Measurements from ENCODE around the gene FAM193A.

FAM193A gene

GRCh38 chr4:2686379-2687265 lies 150.2 kb downstream of the FAM193A start:
- H3K4me3 ChIP-seq (ENCODE audit: low read depth, low read length) = no peak overlapping the region
- no peak for TF ChIP-seq CTCF (IDR thresholded peaks at IDR 0.05; ENCODE audit: insufficient read depth, low read length, missing control alignments)
- ChIA-PET CTCF (interaction anchor here (1.0 to 1.1 kb wide), 2 partner anchors 13 kb away, joined by 3 read pairs; no protein-coding TSS in a partner anchor), POLR2A (no interaction called here)
- DNase-seq (ENCODE audit: low read depth, low spot score) = no peak

GRCh38 chr4:2688281-2688680 lies 151.8 kb downstream of the FAM193A start:
- ChIA-PET CTCF (no interaction called here), POLR2A (no interaction called here)
- no peak overlapping the region for H3K4me3 ChIP-seq (ENCODE audit: low read depth, low read length)
- DNase-seq (ENCODE audit: low read depth, low spot score) = no peak
- TF ChIP-seq CTCF (IDR thresholded peaks at IDR 0.05; ENCODE audit: insufficient read depth, low read length, missing control alignments) = no peak

GRCh38 chr4:2688697-2689096 lies 152.2 kb downstream of the FAM193A start:
- H3K4me3 ChIP-seq (ENCODE audit: low read depth, low read length) = no peak overlapping the region
- no peak for TF ChIP-seq CTCF (IDR thresholded peaks at IDR 0.05; ENCODE audit: insufficient read depth, low read length, missing control alignments)
- DNase-seq (ENCODE audit: low read depth, low spot score) = no peak
- POLR2A ChIA-PET = no interaction called here
- CTCF ChIA-PET = no interaction called here

- TF ChIP-seq CTCF (IDR thresholded peaks at IDR 0.05; ENCODE audit: insufficient read depth, low read length, missing control alignments) = no peak
- ChIA-PET POLR2A (no interaction called here), CTCF (no interaction called here)
- DNase-seq (ENCODE audit: low read depth, low spot score) = no peak
- H3K4me3 ChIP-seq (ENCODE audit: low read depth, low read length) = no peak overlapping the region
Observed at GRCh38 chr4:2689114-2689513, 152.7 kb downstream of the FAM193A start.

GRCh38 chr4:2689825-2690700 lies 153.6 kb downstream of the FAM193A start:
- ChIA-PET POLR2A (no interaction called here), CTCF (no interaction called here)
- TF ChIP-seq CTCF (IDR thresholded peaks at IDR 0.05; ENCODE audit: insufficient read depth, low read length, missing control alignments) = no peak
- no peak for DNase-seq (ENCODE audit: low read depth, low spot score)
- H3K4me3 ChIP-seq (ENCODE audit: low read depth, low read length) = no peak overlapping the region

GRCh38 chr4:2691313-2691712 lies 154.9 kb downstream of the FAM193A start:
- no peak for DNase-seq (ENCODE audit: low read depth, low spot score)
- POLR2A ChIA-PET = no interaction called here
- CTCF ChIA-PET = no interaction called here
- H3K4me3 ChIP-seq (ENCODE audit: low read depth, low read length) = no peak overlapping the region
- TF ChIP-seq CTCF (IDR thresholded peaks at IDR 0.05; ENCODE audit: insufficient read depth, low read length, missing control alignments) = no peak

Measured in AG04449 (cell line).